HUES6 (cell line): ENCODE results near the gene SOX9.

Source experiments
- H3K27ac ChIP-seq: 2 replicates; pipeline ENCODE4 v1.7.0; 2013; ENCODE audit warnings: low read depth, mild to moderate bottlenecking, low read length, inconsistent platforms
- H3K27me3 ChIP-seq: 2 replicates; pipeline ENCODE4 v1.6.1; 2013; ENCODE audit warnings: low read length; ENCODE audit not compliant: control insufficient read depth, insufficient read depth
- H3K36me3 ChIP-seq: 2 replicates; pipeline ENCODE4 v1.6.1; 2013; ENCODE audit warnings: low read length; ENCODE audit not compliant: control insufficient read depth, insufficient read depth
- H3K4me1 ChIP-seq: 2 replicates; pipeline ENCODE4 v1.6.1; 2013; ENCODE audit warnings: low read length; ENCODE audit not compliant: control insufficient read depth, insufficient read depth
- H3K4me3 ChIP-seq: 2 replicates; pipeline ENCODE4 v1.5.1; 2013; ENCODE audit warnings: low read depth, low read length
- H3K9ac ChIP-seq: one replicate; pipeline ENCODE4 v1.6.1; 2013; ENCODE audit warnings: mild to moderate bottlenecking, low read length
- H3K9me3 ChIP-seq: 2 replicates; pipeline ENCODE4 v1.6.1; 2013; ENCODE audit warnings: low read depth, low read length; ENCODE audit not compliant: control insufficient read depth, insufficient read depth

The SOX9 gene

DNA sequence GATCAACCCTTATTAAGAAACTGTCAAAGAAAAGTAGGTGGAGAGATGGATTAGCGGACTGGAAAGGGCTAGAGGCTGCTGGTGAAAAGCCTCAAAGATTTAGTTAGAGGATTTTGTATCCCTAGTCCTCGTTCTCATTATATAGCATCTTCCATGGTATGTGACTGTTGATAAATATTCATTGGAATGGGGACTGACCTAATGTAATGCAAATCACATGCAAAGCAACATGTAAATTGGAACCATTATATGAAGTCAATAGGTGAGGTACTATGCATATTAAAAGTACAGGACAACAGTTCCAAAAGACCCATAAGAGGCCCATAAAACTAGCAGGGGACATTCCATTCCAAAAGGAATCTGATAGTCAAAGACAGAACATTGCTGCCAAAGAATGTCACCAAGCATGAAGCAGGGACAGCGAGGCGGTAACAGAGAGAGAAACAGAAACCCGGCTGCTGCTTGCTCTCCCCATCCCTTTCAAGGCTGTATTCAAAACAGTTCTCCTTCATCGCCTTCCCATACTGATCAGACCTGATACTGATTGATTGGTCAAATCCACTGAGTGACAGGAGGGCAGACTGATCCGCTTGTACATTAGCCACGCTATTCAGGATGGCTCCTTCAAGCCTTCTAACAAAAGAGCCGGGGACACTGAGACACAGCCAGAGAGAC, 44.5 kb downstream of the SOX9 start:
- Histone ChIP-seq H3K9ac (no peak overlapping the region), H3K27me3 (no peaks in the 10 kb centered on the region), H3K4me3 (no peak overlapping the region), H3K9me3 (no peaks in the 10 kb centered on the region), H3K27ac (no peak overlapping the region), H3K36me3 (no peaks in the 10 kb centered on the region), H3K4me1 (peaks cover 25% of the 10 kb centered on the region)

DNA sequence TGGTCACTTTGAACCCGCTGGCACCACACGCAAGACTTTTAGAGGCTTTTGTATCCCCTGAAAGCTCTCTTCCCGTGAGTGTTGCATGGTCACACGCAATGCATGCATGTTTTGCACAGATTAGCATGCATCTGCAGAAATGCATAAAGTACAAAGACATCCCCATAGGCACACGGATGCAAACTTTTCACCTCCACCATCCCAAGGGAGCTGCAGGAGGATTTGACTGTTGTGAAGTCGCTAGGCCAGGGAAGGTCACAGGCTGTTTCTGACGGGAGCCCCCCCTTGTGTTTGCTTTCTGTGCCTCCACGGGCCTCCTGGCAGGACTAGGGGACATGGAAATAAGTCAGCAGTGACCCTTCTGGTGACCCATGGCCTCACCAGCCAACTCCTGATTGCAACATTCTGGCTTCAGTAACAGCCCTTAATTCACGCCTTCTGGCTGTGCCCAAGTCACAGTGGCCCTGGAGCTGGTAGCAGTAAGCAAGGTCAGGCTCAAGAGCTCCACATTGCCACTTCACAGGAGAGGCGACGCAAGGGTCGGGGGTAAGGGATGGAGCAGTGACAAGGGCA, 45.1 kb downstream of the SOX9 start:
- H3K9me3 ChIP-seq, result no peaks in the 10 kb centered on the region
- H3K27ac ChIP-seq, result no peak overlapping the region
- no peaks in the 10 kb centered on the region for H3K36me3 ChIP-seq
- no peaks in the 10 kb centered on the region for H3K27me3 ChIP-seq
- no peak overlapping the region for H3K9ac ChIP-seq
- H3K4me1 ChIP-seq, result peaks cover 25% of the 10 kb centered on the region
- H3K4me3 ChIP-seq, result no peak overlapping the region

DNA sequence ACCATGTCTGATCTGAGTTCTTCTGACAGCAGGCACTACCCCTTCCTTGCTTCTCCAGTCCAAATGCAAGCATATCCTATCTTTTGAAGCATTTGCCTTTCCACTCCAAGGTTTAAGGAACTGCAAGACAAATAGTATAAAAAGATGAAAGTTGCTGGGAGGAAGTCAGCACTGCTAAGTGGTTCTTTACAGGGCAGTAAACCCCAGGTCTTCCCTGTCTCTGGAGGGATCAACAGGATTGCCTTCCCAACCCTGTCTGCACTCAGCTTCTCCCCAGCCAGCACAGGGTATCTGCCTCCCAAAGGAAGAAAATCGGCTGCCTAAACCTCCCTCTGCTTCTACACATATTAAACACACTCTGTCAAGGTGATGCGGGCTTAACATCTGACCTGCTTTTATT, 46.8 kb downstream of the SOX9 start:
- H3K9me3 ChIP-seq, result no peaks in the 10 kb centered on the region
- H3K36me3 ChIP-seq, result no peaks in the 10 kb centered on the region
- no peaks in the 10 kb centered on the region for H3K27me3 ChIP-seq
- peaks cover 30% of the 10 kb centered on the region for H3K4me1 ChIP-seq
- no peak overlapping the region for H3K4me3 ChIP-seq
- H3K9ac ChIP-seq, result no peak overlapping the region
- no peak overlapping the region for H3K27ac ChIP-seq

DNA sequence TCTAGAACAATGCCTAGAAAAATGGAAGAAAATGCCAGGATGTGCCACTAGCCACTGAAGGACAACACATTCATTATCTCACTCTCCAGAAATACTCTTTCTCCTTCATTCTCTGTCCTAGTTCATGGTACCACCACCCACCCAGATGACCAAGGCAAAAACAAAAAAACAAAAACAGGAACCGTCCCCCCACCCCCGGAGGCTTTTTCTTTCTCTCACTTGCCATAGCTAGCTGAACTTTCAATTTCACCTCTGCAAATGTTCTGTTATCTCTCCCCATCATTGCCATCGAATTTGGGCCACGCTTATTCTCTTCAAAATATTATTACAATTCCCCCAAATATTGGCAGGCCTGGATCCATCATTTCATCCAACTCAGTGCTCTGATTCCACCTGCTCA, 49.0 kb downstream of the SOX9 start:
- no peak overlapping the region for H3K4me3 ChIP-seq
- H3K9ac ChIP-seq, result no peak overlapping the region
- H3K4me1 ChIP-seq, result peaks cover 23% of the 10 kb centered on the region
- H3K27ac ChIP-seq, result no peak overlapping the region
- H3K27me3 ChIP-seq, result no peaks in the 10 kb centered on the region
- no peaks in the 10 kb centered on the region for H3K36me3 ChIP-seq
- no peaks in the 10 kb centered on the region for H3K9me3 ChIP-seq

DNA sequence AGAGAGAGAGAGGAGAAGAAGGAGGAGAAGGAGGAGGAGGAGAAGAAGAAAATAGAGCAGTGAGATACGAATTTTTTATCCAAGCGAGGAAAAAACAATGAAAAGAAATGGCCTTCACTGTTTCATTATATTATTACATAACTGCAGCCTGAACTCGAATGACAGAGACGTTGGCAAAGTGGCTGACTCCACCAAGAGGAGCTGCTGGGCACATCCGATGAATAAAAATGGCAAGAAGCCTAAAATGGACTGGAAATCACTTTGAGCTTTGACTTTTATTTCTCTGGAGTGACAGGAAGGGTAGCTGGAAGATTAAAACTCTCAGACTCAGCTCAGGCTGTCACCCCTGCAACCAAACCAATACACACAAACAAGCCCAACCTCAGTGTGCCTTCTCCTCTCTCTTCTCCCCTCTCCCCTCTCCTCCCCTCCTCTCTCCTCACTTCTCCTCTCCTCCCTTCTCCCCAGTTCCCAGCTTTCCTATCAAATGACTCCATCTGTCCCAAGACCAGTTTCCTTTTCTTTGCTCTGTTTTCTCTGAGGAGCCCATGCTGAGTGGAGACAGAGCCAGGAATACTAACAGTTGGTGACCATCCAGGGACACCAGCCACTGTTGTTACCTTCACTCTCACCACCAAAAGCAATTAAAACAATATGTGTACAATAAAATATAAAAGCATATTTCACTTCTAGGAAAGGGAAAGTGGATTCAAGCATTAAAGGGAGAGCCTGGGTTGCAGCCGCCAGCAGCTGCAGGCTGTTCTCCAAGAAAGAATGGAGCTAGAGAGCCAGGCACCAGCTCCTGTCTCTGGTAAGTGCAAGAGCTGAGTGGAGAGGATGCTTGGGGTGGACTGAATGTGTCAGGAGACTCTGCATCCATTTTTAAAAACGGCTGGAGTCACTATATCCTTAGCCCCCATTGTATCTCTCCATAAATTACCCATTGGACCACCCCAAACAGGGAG, 51.2 kb downstream of the SOX9 start:
- Histone ChIP-seq H3K27ac (no peak overlapping the region), H3K9ac (no peak overlapping the region), H3K4me3 (no peak overlapping the region), H3K27me3 (no peaks in the 10 kb centered on the region), H3K36me3 (no peaks in the 10 kb centered on the region), H3K9me3 (no peaks in the 10 kb centered on the region), H3K4me1 (peaks cover 14% of the 10 kb centered on the region; the same call in 1 of the 2 replicates)

DNA sequence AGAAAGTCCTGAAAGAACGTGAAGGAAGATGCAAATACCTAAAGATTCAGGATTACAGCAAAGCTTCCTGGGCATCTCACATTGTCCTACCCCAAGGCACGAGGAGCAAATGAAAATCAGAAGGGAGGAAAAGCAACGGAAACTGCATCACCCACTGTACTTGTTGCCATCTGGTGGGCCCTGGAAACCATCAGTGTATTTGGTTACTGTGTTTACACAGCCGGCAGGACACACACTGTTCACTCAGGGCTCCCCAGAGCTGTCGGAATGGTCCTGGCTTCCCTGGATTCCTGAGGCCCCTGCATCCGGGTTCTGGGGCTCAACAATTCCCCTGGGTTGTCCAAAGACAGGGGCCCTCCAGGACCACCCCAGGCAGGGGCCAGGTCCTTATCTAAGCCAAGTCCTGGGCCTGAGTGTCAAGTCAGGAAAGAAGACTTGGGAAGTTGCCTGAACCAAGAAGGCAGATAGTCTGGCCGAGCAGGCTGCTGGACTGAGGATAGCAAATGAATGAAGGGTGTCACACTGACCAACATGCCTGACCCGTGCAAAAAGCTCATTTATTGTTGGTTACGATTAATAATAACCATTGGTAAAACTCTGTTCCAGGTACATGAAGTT, 52.8 kb downstream of the SOX9 start:
- H3K4me1 ChIP-seq, result peaks cover 14% of the 10 kb centered on the region; the same call in 1 of the 2 replicates
- no peaks in the 10 kb centered on the region for H3K9me3 ChIP-seq
- no peak overlapping the region for H3K9ac ChIP-seq
- H3K27me3 ChIP-seq, result no peaks in the 10 kb centered on the region
- H3K36me3 ChIP-seq, result no peaks in the 10 kb centered on the region
- no peak overlapping the region for H3K4me3 ChIP-seq
- no peak overlapping the region for H3K27ac ChIP-seq

DNA sequence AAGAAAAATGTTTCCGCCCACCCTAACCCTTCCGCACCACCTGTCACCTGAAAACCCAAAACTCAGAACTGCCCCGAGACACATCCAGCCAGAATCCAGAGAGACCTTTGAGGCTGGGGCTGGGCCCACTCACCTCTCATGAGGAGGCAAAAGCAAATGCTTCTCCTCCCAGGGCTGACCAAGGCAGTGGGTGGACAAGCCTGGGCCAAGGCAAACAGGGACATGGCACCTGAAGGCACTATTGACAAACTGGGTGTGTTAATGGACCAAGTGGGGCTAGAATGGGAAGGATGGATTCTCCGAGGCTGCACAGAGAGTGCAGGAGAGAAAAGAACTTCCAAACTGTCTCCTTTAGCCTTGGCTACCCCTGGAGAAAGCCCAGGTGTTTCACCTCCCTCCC, 54.4 kb downstream of the SOX9 start:
- peaks cover 14% of the 10 kb centered on the region; the same call in 1 of the 2 replicates for H3K4me1 ChIP-seq
- no peaks in the 10 kb centered on the region for H3K9me3 ChIP-seq
- no peak overlapping the region for H3K9ac ChIP-seq
- no peaks in the 10 kb centered on the region for H3K36me3 ChIP-seq
- H3K4me3 ChIP-seq, result no peak overlapping the region
- H3K27ac ChIP-seq, result no peak overlapping the region
- H3K27me3 ChIP-seq, result no peaks in the 10 kb centered on the region
